HepG2 (cell line): ENCODE measurements around the gene SMPD3. TPM values are rescaled to one million over a fixed set of nuclear protein-coding genes. Genes with fewer than 3 reads are reported as not detected.

Source experiments
- ISX ChIP-seq: sonication (generic); formaldehyde crosslinking; conservative IDR thresholded peaks from 2 replicates; pipeline ENCODE4 v1.5.0; 2020; ENCODE audit warnings: missing genetic modification reagents
- JUNB ChIP-seq: sonication (generic); formaldehyde crosslinking; IDR thresholded peaks from 2 replicates; pipeline ENCODE4 v1.8.0; 2022; ENCODE audit warnings: missing genetic modification reagents, mild to moderate bottlenecking, borderline replicate concordance
- KLF9 ChIP-seq: IDR thresholded peaks from 2 replicates; pipeline ENCODE4 v1.6.1; 2016; ENCODE audit warnings: low read depth
- POLR2A ChIP-seq, 2 experiments: IDR thresholded peaks; 2 replicates each; pipeline ENCODE4 v1.6.1; 2011; ENCODE audit warnings: low read depth in 2 of 2, low read length in 2 of 2, mild to moderate bottlenecking in 1 of 2, moderate library complexity in 1 of 2; ENCODE audit not compliant: insufficient read depth in 1 of 2
- RARA ChIP-seq: IDR thresholded peaks from 2 replicates; pipeline ENCODE4 v1.6.1; 2016; ENCODE audit warnings: missing genetic modification reagents, missing compliant biosample characterization
- SMARCC2 ChIP-seq: fragments of 450-650 bp; IDR thresholded peaks from 2 replicates; pipeline ENCODE4 v1.6.1; 2017; ENCODE audit warnings: antibody characterized with exemption, mild to moderate bottlenecking
- SP1 ChIP-seq, 2 experiments: fragments of 450-650 bp in 1 of 2; sonication (generic) in 1 of 2; formaldehyde crosslinking in 1 of 2; IDR thresholded peaks; 2 replicates each; pipeline versions ENCODE4 v1.4.0 to v1.6.1; 2016 to 2020; ENCODE audit warnings: missing genetic modification reagents in 1 of 2
- ZNF260 ChIP-seq: sonication (generic); formaldehyde crosslinking; IDR thresholded peaks from 2 replicates; pipeline ENCODE4 v1.4.0; 2020; ENCODE audit warnings: missing genetic modification reagents, low read depth, mild to moderate bottlenecking, borderline replicate concordance
- ZNF367 ChIP-seq: sonication (generic); formaldehyde crosslinking; IDR thresholded peaks from 2 replicates; pipeline ENCODE4 v1.4.0; 2020; ENCODE audit warnings: missing genetic modification reagents, borderline replicate concordance
- ZNF746 ChIP-seq: sonication (generic); formaldehyde crosslinking; IDR thresholded peaks from 2 replicates; pipeline ENCODE4 v1.8.0; 2022; ENCODE audit warnings: mild to moderate bottlenecking, missing genetic modification reagents
- ZNF878 ChIP-seq: sonication (generic); formaldehyde crosslinking; IDR thresholded peaks from 2 replicates; pipeline ENCODE4 v1.8.1; 2023; ENCODE audit warnings: mild to moderate bottlenecking, missing genetic modification reagents, moderate library complexity
- polyA plus RNA-seq, 8 experiments: library from polyadenylated mRNA; depleted of rRNA in 3 of 8; stranded (reverse) in 7 of 8; unstranded in 1 of 8; fragments of >200 nt; fragmentation: Illumina TruSeq in 4 of 8; extraction: Trizol in 4 of 8; gene quantifications; 2 replicates each; pipeline versions ENCODE4 v1.2.1 to v1.2.3, GENCODE V29; 2011 to 2016; ENCODE audit warnings: low read depth in 4 of 8, missing spikeins in 1 of 8, mixed read lengths in 1 of 8; ENCODE audit not compliant: insufficient read depth in 1 of 8
- total RNA-seq, 5 experiments: library from RNA; depleted of rRNA; stranded (reverse); fragments of >200 nt; fragmentation: Illumina TruSeq; extraction: Trizol; gene quantifications; 2 replicates each; pipeline ENCODE4 v1.2.3, GENCODE V29; 2016; ENCODE audit warnings: low read depth in 1 of 5
- TF ChIP-seq, protein P1 (sequence below): sonication (generic); formaldehyde crosslinking; conservative IDR thresholded peaks from 2 replicates; pipeline ENCODE4 v1.8.0; 2022; ENCODE audit warnings: missing genetic modification reagents
- TF ChIP-seq, protein P2 (sequence below): sonication (generic); formaldehyde crosslinking; IDR thresholded peaks from 2 replicates; pipeline ENCODE4 v1.9.0; 2021; ENCODE audit warnings: missing genetic modification reagents, mild to moderate bottlenecking, borderline replicate concordance
- TF ChIP-seq, protein P3 (sequence below): sonication (generic); formaldehyde crosslinking; IDR thresholded peaks from 2 replicates; pipeline ENCODE4 v1.5.1; 2020; ENCODE audit warnings: mild to moderate bottlenecking, missing genetic modification reagents

Gene SMPD3
- total and polyA plus RNA-seq, 2 of the 13 experiments (the other 11 are each of a cell fraction or from before 2014, with no cell fraction given), result 0.07 to 0.32 TPM

GRCh38 chr16:68448360-68448970 is at the start of gene SMPD3 (continued):
- TF ChIP-seq JUNB (CRISPR knock-in tag), result no peak
- TF ChIP-seq KLF9 (CRISPR knock-in tag), result 0 out of 2 replicates have a peak, but pooled peaks have one; percentile 67
- TF ChIP-seq, protein P1, sequence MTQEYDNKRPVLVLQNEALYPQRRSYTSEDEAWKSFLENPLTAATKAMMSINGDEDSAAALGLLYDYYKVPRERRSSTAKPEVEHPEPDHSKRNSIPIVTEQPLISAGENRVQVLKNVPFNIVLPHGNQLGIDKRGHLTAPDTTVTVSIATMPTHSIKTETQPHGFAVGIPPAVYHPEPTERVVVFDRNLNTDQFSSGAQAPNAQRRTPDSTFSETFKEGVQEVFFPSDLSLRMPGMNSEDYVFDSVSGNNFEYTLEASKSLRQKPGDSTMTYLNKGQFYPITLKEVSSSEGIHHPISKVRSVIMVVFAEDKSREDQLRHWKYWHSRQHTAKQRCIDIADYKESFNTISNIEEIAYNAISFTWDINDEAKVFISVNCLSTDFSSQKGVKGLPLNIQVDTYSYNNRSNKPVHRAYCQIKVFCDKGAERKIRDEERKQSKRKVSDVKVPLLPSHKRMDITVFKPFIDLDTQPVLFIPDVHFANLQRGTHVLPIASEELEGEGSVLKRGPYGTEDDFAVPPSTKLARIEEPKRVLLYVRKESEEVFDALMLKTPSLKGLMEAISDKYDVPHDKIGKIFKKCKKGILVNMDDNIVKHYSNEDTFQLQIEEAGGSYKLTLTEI (CRISPR knock-in tag), result no peak
- TF ChIP-seq RARA (CRISPR knock-in tag), result peak; percentile 56
- TF ChIP-seq POLR2A (IDR thresholded peaks at IDR 0.05; ENCODE audit: insufficient read depth in 1 of 2, low read depth in 2 of 2, low read length in 2 of 2), result no peak
- 0 out of 2 replicates have a peak, but pooled peaks have one; percentile 30 for TF ChIP-seq SP1 (IDR thresholded peaks at IDR 0.05)
- peak; percentile 95 for TF ChIP-seq SP1 (CRISPR knock-in tag; IDR thresholded peaks at IDR 0.05)
- TF ChIP-seq, protein P2, sequence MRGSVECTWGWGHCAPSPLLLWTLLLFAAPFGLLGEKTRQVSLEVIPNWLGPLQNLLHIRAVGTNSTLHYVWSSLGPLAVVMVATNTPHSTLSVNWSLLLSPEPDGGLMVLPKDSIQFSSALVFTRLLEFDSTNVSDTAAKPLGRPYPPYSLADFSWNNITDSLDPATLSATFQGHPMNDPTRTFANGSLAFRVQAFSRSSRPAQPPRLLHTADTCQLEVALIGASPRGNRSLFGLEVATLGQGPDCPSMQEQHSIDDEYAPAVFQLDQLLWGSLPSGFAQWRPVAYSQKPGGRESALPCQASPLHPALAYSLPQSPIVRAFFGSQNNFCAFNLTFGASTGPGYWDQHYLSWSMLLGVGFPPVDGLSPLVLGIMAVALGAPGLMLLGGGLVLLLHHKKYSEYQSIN (CRISPR knock-in tag), result no peak
- no peak for TF ChIP-seq SMARCC2
- TF ChIP-seq ZNF878 (CRISPR knock-in tag), result 0 out of 2 replicates have a peak, but pooled peaks have one; percentile 51
- TF ChIP-seq ISX, result peak; percentile 48; the same call in 1 of the 2 replicates
- peak; percentile 49; the same call in 1 of the 2 replicates for TF ChIP-seq ZNF367
- no peak; the same call in 1 of the 2 replicates for TF ChIP-seq ZNF746
- no peak for TF ChIP-seq ZNF260
- TF ChIP-seq, protein P3, sequence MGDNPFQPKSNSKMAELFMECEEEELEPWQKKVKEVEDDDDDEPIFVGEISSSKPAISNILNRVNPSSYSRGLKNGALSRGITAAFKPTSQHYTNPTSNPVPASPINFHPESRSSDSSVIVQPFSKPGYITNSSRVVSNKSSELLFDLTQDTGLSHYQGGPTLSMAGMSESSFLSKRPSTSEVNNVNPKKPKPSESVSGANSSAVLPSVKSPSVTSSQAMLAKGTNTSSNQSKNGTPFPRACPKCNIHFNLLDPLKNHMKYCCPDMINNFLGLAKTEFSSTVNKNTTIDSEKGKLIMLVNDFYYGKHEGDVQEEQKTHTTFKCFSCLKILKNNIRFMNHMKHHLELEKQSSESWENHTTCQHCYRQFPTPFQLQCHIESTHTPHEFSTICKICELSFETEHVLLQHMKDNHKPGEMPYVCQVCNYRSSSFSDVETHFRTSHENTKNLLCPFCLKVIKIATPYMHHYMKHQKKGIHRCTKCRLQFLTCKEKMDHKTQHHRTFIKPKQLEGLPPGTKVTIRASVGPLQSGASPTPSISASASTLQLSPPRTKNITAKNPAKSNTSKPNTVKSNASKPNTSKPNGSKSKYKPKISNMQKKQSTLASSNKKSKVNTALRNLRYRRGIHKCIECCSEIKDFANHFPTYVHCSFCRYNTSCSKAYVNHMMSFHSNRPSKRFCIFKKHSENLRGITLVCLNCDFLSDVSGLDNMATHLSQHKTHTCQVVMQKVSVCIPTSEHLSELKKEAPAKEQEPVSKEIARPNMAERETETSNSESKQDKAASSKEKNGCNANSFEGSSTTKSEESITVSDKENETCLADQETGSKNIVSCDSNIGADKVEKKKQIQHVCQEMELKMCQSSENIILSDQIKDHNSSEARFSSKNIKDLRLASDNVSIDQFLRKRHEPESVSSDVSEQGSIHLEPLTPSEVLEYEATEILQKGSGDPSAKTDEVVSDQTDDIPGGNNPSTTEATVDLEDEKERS (CRISPR knock-in tag), result no peak
